ENCODE results near the gene EEPD1.
"Not testable (repeated sequence)": the region's sequence is repeated elsewhere in the genome, so short reads cannot be mapped to it uniquely, and the experiment has no call there.

EEPD1 gene

DNA sequence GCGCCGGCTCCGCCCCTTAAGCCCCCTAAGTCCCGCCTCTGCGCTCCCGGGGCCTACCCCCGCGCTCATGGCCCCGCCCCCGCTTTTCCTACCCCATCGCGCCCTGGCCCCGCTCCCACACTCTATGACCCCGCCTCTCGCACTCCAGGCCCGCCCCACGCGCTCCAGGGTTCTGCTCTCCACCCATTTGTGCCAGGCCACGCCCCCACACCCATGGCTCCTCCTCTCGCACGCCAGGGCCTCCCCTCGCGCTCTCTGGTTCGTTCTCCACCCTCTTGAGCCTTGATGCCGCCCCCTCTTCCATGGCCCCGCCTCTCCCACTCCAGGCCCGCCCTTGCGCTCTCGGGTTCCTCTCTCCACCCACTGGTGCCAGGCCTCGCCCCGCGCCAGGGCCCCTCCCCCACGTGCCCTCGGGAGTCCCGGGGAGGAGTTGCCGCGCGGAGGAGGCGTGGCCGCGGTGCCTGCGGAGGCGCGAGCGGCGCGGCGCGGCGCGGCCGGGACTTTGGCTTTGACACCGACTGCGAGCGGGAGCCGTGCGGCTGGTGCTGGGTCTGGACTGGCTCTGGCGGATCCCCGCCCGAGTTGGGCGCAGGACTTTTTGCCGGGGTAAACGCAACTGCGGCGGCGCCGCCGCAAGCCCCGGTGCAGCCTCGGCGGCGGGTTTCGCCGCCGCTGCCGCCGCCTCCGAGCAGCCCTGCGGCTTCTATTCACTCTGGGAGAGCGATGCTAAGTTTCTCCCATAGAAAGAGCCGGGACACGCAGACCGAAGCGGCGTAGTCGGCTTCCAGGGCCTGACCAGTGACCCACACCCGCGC lies at the start of gene EEPD1:
TSS of gene EEPD1 (plus strand) at position 499 of the 815 bp plus-strand sequence. CDS start 1,071 bp downstream, outside the sequence.
- peak; percentile 99 for DNase-seq

DNA sequence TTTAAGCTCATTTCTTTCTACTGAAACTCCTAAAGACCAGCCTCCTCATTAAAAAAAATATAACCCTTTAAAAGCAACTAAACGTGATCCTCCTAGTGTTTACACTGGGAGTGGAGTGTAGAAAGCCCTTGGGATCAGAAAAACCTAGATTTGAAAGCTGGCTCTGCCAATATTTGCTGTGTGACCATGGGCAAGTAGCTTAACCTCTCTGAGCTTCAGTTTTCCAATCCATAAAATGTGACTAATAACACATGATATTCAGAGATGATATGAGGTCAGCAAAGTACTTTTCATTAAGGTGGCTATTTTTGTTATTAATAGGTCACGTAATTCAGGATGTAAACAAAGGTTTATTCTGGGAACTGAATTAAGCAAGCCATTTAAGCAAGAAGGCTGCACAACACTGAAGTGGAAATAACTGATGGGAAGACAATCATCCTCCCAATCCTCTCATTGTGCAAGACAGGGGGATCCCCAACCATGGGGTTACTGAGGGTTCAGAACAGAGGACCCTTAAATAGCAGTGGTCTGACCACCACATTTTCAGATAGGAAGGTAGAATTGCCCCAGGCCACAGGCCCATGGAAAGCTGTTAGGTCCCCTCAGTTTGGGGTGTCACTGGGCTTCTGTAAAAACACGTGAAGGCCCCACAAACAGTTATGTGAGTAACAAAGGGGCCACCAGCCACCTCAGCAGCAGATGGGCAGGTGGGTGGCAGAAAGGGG lies 49.1 kb upstream of the EEPD1 start:
- no peak for DNase-seq

DNA sequence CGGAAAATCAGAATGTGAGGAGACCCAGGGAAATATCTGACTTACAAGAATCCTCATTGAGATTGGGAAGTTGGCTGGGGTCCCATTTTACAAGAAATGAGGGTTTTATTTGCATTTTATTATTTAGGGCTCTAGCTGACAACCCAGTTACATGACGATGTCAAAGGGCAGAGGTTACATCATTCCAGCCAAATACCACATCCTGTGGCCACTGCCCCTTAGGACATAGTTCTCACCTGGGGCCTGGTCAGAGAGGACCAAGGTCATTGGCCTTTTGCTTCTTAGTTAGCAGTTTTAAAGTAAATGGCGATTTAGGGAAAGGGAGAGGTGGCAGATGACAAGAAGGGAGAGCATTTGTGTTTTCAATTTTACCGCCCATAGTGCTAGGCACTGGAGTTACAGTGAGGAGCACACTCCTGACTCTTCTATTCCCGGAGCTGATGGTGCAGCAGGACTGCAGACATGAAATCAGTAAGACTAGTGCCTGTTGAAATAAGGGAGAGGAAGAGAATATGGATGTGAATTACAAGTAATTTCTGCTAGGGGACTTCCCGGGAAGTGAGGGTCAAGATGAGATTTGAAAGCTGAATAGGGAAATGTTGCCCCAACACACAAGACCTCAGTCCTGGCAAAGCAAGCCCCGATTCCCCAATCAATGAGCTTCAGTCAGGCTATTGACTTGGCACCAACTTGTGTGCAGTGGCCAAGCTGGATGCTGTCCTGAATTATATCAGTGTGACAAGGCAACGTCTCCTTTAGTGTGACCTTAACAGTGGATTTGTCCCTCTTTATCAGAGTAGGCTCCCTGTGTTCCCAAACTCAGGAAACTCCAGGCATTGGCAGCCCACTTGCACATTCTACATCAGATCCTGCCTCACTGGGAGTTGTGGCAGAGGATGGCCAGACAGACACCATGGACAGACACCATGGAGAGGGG lies 45.8 kb upstream of the EEPD1 start:
- DNase-seq: not testable (repeated sequence)

- no peak for DNase-seq
Measured at GRCh38 chr7:36107926-36108631, 45.0 kb upstream of the EEPD1 start.

DNA sequence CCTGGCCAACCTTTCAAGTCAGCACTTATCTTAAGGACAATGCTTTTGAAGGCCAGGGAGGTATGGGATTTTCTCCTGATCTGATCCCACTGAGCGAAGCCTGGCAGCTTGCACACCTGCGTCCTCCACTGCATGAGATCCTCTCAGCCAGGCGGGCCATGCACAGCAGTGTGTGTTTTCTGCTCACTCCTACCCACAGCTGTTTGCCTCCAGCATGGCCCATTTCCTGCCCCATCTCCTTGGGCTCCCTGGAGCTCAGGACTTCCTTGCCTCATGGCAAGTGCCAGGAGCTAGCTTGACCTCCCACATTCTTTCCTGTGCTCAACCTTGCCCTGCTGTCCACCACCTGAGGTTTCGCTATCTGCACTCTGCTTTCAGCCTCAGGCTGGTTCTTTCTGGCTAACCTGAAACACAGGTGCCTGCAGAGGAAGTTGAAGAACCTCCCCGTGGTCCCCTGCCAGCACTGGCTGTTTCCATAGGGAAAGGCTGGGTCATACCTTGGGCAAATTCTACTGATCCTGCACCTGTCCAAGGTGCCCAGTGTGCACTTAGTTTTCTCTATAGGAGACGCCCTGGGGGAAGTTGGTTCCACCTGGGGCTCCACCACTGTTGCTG lies 43.9 kb upstream of the EEPD1 start:
- DNase-seq: no peak

DNA sequence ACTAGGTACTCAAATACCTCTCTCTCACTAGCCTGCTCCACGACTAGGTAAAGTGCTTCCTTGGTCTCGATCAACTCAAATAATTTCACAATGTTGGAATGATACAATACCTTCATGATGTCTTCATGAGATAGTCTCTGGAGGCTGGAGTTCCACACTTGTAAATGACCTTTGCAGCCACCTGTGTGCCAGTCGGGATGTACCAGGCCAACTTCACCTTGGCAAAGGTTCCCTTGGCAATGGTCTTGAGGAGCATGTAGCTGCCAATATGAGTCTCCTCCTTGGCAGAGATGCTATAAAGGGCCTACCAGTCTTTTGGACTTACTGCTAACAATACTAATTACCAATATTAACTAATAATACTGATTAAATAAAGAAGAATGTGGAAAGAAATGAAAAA lies 42.5 kb upstream of the EEPD1 start:
- no peak for DNase-seq

- DNase-seq: no peak
Measured at GRCh38 chr7:36112969-36113368, 40.1 kb upstream of the EEPD1 start.

GRCh38 chr7:36114355-36114754 lies 38.7 kb upstream of the EEPD1 start:
- no peak for DNase-seq

GRCh38 chr7:36115448-36116321 lies 37.4 kb upstream of the EEPD1 start:
- peak; percentile 98 for DNase-seq

DNA sequence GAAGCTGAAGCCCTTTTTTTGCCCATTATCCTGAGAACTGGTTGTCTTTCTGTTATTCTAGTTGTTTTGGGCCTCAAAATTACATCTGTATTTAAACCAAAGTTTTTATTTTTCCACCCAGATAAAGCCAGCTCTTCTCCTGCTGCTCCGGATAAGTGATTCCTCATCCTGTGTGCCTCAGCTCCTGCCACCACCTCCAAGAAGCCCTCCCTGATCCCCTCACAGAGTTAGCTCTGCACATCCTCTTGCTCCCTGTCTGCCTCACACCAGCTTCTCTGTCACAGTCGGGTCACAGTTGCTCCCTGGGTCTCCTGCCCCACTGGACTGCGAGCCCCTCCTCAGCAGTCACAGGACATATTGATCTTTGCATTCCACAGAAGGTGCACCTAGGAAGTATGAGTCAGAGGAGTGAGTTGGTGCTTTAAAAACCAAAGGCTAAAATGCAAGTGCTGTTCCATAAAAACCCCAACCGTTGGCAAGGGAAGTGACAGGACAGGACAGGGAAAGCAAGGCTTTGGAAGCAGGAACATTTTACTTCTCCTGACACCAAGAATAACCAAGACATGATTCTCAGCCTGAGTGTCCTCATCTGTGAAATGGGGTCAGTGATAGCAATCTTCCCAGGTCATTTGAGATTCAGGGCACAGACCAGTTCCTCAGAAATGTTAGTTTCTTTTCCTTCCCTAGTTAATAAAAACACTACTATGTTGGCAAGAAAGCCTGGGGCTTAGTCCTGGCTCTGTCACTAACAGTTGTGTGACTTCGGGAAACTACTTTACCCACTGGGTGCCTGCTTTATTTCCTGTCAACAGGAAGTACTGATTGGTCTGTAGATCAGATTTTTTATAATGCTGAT lies 36.5 kb upstream of the EEPD1 start:
- peak; percentile 38 for DNase-seq

GRCh38 chr7:36117203-36117840 lies 35.7 kb upstream of the EEPD1 start:
- no peak for DNase-seq

GRCh38 chr7:36118344-36118743 lies 34.7 kb upstream of the EEPD1 start:
- no peak for DNase-seq

DNA sequence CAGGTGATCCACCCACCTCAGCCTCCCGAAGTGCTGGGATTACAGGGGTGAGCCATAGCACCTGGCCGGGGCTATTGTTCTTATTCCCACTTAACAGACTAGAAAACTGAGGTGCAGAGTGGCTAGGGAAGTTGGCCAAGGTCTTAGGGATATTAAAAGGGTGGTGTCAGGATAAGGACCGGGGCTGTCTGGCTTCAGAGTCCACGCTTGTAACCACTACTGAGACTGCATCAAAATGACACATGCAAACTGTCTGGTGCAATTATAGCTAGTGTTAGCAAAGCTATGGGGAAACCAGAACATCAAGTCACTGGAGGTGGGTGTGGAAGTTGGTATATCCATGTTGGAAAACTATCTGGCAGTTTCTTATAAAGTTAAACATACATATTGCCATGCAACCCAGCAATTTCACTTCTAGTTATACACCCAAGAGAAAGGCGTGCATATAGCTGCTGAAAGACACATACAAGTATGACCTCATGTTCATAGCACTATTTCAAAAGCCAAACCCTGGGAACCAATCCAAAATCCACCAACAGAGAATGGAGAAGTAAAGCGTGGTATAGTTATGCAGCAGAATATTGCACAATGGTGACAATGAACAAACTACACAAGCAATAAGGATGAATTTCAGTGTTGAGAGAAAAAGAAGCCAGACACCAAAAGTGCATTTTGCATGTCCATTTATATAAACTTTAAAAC lies 33.9 kb upstream of the EEPD1 start:
- DNase-seq: peak; percentile 92

DNA sequence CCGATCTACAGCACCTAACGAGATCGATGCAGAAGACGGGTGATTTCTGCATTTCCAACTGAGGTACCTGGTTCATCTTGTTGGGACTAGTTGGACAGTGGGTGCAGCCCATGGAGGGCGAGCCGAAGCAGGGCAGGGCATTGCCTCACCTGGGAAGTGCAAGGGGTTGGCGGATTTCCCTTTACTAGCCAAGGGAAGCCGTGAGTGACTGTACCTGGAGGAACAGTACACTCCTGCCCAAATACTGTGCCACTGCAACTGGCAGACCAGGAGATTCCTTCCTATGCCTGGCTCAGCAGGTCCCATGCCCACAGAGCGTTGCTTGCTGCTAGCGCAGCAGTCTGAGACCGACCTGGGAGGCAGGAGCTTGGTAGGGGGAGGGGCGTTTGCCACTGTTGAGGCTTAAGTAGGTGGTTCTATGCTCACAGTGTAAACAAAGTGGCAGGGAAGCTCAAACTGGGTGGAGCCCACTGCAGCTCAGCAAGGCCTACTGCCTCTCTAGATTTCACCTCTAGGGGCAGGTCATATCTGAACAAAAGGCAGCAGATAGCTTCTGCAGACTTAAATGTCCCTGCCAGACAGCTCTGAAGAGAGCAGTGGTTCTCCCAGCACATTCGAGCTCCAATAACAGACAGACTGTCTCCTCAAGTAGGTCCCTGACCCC lies 32.9 kb upstream of the EEPD1 start:
- not testable (repeated sequence) for DNase-seq

DNA sequence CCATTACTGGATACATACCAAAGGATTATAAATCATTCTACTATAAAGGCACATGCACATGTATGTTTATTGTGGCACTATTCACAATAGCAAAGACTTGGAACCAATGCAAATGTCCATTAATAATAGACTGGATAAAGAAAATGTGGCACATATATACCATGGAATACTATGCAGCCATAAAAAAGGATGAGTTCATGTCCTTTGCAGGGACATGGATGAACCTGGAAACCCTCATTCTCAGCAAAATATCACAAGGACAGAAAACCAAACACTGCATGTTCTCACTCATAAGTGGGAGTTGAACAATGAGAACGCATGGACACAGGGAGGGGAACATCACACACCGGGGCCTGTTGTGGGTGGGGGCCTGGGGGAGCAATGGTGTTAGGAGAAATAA lies 27.4 kb upstream of the EEPD1 start:
- not testable (repeated sequence) for DNase-seq

DNA sequence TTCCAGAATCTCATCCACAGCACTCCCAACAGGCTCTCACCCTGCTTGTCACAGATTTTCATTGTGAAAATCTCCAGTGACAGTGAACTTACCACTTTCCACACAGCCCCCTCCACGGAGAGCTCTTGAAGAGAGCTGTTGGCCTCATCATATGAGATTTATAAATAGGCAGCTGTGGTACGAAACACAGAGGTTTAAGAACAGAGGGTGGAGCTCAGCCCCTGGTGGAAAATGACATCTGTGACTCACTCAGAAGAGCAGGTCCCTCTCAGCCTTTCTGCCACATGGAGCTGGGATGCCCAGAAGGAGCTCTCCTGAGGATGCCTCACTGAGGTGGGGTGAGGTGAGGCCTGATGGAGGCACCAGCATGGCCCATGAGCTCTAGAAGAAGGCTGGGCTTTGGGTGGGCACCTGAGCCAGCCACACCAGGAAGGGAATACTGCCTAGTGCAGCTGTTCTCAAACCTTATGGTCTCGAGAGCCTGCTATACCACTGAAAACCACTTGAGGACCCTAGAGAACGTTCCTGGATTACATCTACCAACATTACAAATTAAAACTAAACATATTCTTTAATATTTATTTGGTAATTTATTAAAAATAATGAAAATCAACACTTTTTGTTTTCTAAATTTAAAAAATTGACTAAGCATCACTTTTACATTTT lies 25.8 kb upstream of the EEPD1 start:
- DNase-seq: peak; percentile 28

GRCh38 chr7:36128448-36129047 lies 24.5 kb upstream of the EEPD1 start:
- peak; percentile 90 for DNase-seq

Data from HCEC 1CT (cell line).